GM12878 (cell line): ENCODE data around the gene CARF. TPM values are rescaled to one million over a fixed set of nuclear protein-coding genes. Genes with fewer than 3 reads are reported as not detected.

Experiments
- CHD2 ChIP-seq: IDR thresholded peaks from 2 replicates; pipeline ENCODE4 v1.6.1; 2011; ENCODE audit warnings: low read depth, low read length, improper control_type of control experiment, borderline replicate concordance
- E2F4 ChIP-seq: IDR thresholded peaks from 2 replicates; pipeline ENCODE4 v1.6.1; 2012; ENCODE audit warnings: low read depth, low read length, improper control_type of control experiment
- ELK1 ChIP-seq: IDR thresholded peaks from 2 replicates; pipeline ENCODE4 v1.6.1; 2012; ENCODE audit warnings: low read depth, low read length, improper control_type of control experiment
- EP300 ChIP-seq, 2 experiments: fragments of 150-350 bp in 1 of 2; IDR thresholded peaks; 2 replicates each; pipeline ENCODE4 v1.6.1; 2011 to 2012; ENCODE audit warnings: low read depth in 2 of 2, low read length in 2 of 2, borderline replicate concordance in 1 of 2, improper control_type of control experiment in 1 of 2, inconsistent platforms in 1 of 2; ENCODE audit not compliant: control insufficient read depth in 1 of 2
- ETV6 ChIP-seq, 2 experiments: fragments of 450-650 bp in 1 of 2; IDR thresholded peaks in 1 of 2; conservative IDR thresholded peaks in 1 of 2; 2 replicates each; pipeline ENCODE4 v1.6.1; 2014; ENCODE audit warnings: antibody characterized with exemption in 1 of 2, borderline replicate concordance in 1 of 2, low read depth in 1 of 2, mild to moderate bottlenecking in 1 of 2, moderate library complexity in 1 of 2
- HDGF ChIP-seq: fragments of 450-650 bp; IDR thresholded peaks from 2 replicates; pipeline ENCODE4 v1.6.1; 2016; ENCODE audit warnings: antibody characterized with exemption
- MTA2 ChIP-seq: fragments of 450-650 bp; IDR thresholded peaks from 2 replicates; pipeline ENCODE4 v1.6.1; 2016; ENCODE audit warnings: low read depth, mild to moderate bottlenecking, moderate library complexity
- NFYA ChIP-seq: IDR thresholded peaks from 2 replicates; pipeline ENCODE4 v1.6.1; 2011; ENCODE audit warnings: low read depth, mild to moderate bottlenecking, low read length, improper control_type of control experiment, borderline replicate concordance
- POU2F2 ChIP-seq: IDR thresholded peaks from 3 replicates; pipeline ENCODE4 v1.6.1; 2011; ENCODE audit warnings: low read depth, mild to moderate bottlenecking, low read length, borderline replicate concordance
- PRDM15 ChIP-seq: fragments of 450-650 bp; formaldehyde crosslinking; IDR thresholded peaks from 2 replicates; pipeline ENCODE4 v1.4.0; 2020; ENCODE audit warnings: mild to moderate bottlenecking, moderate library complexity
- RAD51 ChIP-seq: fragments of 450-650 bp; IDR thresholded peaks from 2 replicates; pipeline ENCODE4 v1.6.1; 2016; ENCODE audit warnings: moderate library complexity, mild to moderate bottlenecking, inconsistent platforms
- RELB ChIP-seq: fragments of 450-650 bp; IDR thresholded peaks from 2 replicates; pipeline ENCODE4 v1.6.1; 2017; ENCODE audit warnings: low read depth, mild to moderate bottlenecking, moderate library complexity
- SKIL ChIP-seq: fragments of 450-650 bp; IDR thresholded peaks from 2 replicates; pipeline ENCODE4 v1.6.1; 2017; ENCODE audit warnings: mild to moderate bottlenecking, low read depth, inconsistent platforms; ENCODE audit not compliant: poor library complexity, severe bottlenecking
- SREBF1 ChIP-seq: IDR thresholded peaks from 2 replicates; pipeline ENCODE4 v1.6.1; 2012; ENCODE audit warnings: mild to moderate bottlenecking, low read length
- SUZ12 ChIP-seq: fragments of 200-600 bp; sonication (generic); IDR thresholded peaks from one replicate; pipeline ENCODE4 v1.6.1; 2018; ENCODE audit warnings: antibody characterized with exemption, mild to moderate bottlenecking; ENCODE audit not compliant: unreplicated experiment
- ZBED1 ChIP-seq: IDR thresholded peaks from 2 replicates; pipeline ENCODE4 v1.6.1; 2016; ENCODE audit warnings: borderline replicate concordance
- polyA plus RNA-seq, 11 experiments: library from polyadenylated mRNA; depleted of rRNA in 4 of 11; unstranded in 6 of 11; stranded (reverse) in 5 of 11; fragments of >200 nt; fragmentation: Nextera tagmentation in 4 of 11; fragmentation: Illumina TruSeq in 1 of 11; extraction: Ambion mirVana in 4 of 11; extraction: Trizol in 1 of 11; gene quantifications; 1 replicate in 1 of 11; 2 replicates in 10 of 11; pipeline versions ENCODE4 v1.2.1 to v1.2.3, GENCODE V29; 2011 to 2016; ENCODE audit warnings: inconsistent platforms in 2 of 11, missing spikeins in 2 of 11, low read depth in 1 of 11
- total RNA-seq, 4 experiments: library from RNA; depleted of rRNA in 3 of 4; stranded (reverse); fragments of >200 nt in 3 of 4; fragmentation: Illumina TruSeq in 1 of 4; extraction: Trizol in 1 of 4; gene quantifications; 2 replicates each; pipeline versions ENCODE4 v1.2.1 to v1.2.3, GENCODE V29; 2013 to 2021

Gene CARF
- total and polyA plus RNA-seq, 10 of the 15 experiments (the other 5 are each of a cell fraction or from before 2014, with no cell fraction given), result 1.8 to 11.5 (median 6.9) TPM

- no peak for TF ChIP-seq SREBF1
- no peak for TF ChIP-seq CHD2
- TF ChIP-seq ETV6 (conservative IDR thresholded peaks at IDR 0.05 in 1 of 2, IDR thresholded peaks at IDR 0.05 in 1 of 2; ENCODE audit: borderline replicate concordance in 1 of 2, low read depth in 1 of 2), result no peak
- TF ChIP-seq SKIL, result peak; percentile 29
- peak; percentile 78 for TF ChIP-seq RAD51
- 0 out of 4 replicates have a peak, but pooled peaks have one; percentile 24 to 51 for TF ChIP-seq EP300 (IDR thresholded peaks at IDR 0.05; ENCODE audit: borderline replicate concordance in 1 of 2, control insufficient read depth in 1 of 2, low read depth in 2 of 2, low read length in 2 of 2)
- no peak for TF ChIP-seq NFYA
- 0 out of 2 replicates have a peak, but pooled peaks have one; percentile 28 for TF ChIP-seq ELK1
- TF ChIP-seq HDGF, result peak; percentile 79; the same call in 1 of the 2 replicates
- no peak for TF ChIP-seq ZBED1
- no peak for TF ChIP-seq E2F4
- TF ChIP-seq MTA2, result peak; percentile 78
- no peak for TF ChIP-seq SUZ12
- peak; percentile 27; the same call in 1 of the 2 replicates for TF ChIP-seq RELB
- no peak for TF ChIP-seq POU2F2
- no peak for TF ChIP-seq PRDM15 (CRISPR knock-in tag)
Observed at GRCh38 chr2:203018181-203018580, 106.1 kb downstream of the CARF start (continued).
